Measurements from ENCODE around the gene LRMDA.

Gene LRMDA

DNA sequence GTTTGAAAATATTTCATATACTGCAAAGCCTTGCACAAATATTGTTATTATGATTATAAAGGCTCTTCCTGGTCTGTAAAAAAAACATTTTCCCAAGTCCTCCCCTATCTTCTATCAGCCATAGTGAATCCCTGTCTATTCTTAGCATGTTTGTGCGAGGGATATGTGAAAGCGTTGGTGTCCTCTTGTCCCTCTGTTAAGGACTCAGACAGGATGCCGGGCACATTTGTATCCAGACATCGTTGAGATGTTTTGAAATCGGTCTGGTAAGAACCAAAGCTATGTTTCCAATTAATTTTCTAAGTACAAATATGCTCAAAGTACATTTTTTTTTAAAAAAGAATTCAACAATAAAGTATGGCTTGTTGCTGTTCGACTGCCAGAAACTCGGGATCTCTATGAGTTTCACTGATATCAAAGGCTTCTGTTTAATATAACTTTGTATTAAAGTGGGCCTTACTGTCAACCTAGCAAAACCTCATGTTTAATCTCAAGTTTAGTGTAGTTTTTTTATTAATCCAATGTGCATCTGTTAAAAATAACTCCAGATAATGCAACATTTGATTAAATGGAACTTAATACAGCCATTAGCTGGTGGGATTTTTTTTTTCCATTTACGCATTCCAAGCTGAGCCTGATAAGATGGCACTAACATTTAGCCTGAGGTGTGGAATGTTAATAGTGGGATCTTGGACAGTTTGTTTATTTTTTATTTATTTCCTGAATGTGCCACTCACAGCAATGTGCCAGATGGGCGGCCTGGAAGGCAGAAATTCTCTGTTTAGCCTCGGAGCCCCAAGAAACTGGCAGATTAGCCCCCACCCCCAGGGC lies 754.3 kb downstream of the LRMDA start:
- no peak overlapping the region for H3K27ac ChIP-seq (ENCODE audit: low read depth, low read length)
- no peak overlapping the region for H3K9ac ChIP-seq (ENCODE audit: low read length)
- H3K9me2 ChIP-seq (replicated peaks; ENCODE audit: insufficient read depth, low read length), result no peaks in the 10 kb centered on the region
- H3K36me3 ChIP-seq (ENCODE audit: low read length), result no peaks in the 10 kb centered on the region
- no peaks in the 10 kb centered on the region for H3K79me2 ChIP-seq (ENCODE audit: insufficient read depth, low read length)
- H3K9me3 ChIP-seq (ENCODE audit: insufficient read depth, low read length), result no peaks in the 10 kb centered on the region
- no peak overlapping the region for H3K4me2 ChIP-seq (ENCODE audit: low read depth, low read length, poor library complexity, severe bottlenecking)
- no peak overlapping the region for H3K4me3 ChIP-seq (ENCODE audit: insufficient read depth, low read length, poor library complexity, severe bottlenecking)
- H4K20me1 ChIP-seq (ENCODE audit: low read depth, low read length), result no peaks in the 10 kb centered on the region
- no peaks in the 10 kb centered on the region for H3F3A ChIP-seq (ENCODE audit: insufficient read depth)
- no peak overlapping the region for H2AFZ ChIP-seq (ENCODE audit: low read depth, low read length, severe bottlenecking)
- TF ChIP-seq, protein P1, sequence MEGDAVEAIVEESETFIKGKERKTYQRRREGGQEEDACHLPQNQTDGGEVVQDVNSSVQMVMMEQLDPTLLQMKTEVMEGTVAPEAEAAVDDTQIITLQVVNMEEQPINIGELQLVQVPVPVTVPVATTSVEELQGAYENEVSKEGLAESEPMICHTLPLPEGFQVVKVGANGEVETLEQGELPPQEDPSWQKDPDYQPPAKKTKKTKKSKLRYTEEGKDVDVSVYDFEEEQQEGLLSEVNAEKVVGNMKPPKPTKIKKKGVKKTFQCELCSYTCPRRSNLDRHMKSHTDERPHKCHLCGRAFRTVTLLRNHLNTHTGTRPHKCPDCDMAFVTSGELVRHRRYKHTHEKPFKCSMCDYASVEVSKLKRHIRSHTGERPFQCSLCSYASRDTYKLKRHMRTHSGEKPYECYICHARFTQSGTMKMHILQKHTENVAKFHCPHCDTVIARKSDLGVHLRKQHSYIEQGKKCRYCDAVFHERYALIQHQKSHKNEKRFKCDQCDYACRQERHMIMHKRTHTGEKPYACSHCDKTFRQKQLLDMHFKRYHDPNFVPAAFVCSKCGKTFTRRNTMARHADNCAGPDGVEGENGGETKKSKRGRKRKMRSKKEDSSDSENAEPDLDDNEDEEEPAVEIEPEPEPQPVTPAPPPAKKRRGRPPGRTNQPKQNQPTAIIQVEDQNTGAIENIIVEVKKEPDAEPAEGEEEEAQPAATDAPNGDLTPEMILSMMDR (IDR thresholded peaks at IDR 0.05; ENCODE audit: insufficient read depth, low read length, poor library complexity, severe bottlenecking), result no peak
- no peak for TF ChIP-seq EZH2phosphoT487 (conservative IDR thresholded peaks at IDR 0.05; ENCODE audit: low read length)
- no peaks in the 10 kb centered on the region for H3K27me3 ChIP-seq (ENCODE audit: low read length)

GRCh38 chr10:76188216-76188615 lies 756.8 kb downstream of the LRMDA start:
- Histone ChIP-seq H3K4me2 (ENCODE audit: low read depth, low read length, poor library complexity, severe bottlenecking) (no peak overlapping the region), H3K27me3 (ENCODE audit: low read length) (no peaks in the 10 kb centered on the region), H2AFZ (ENCODE audit: low read depth, low read length, severe bottlenecking) (no peak overlapping the region), H3K27ac (ENCODE audit: low read depth, low read length) (no peak overlapping the region), H3K9me3 (ENCODE audit: insufficient read depth, low read length) (no peaks in the 10 kb centered on the region), H3K9ac (ENCODE audit: low read length) (no peak overlapping the region), H3K79me2 (ENCODE audit: insufficient read depth, low read length) (no peaks in the 10 kb centered on the region), H3K4me3 (ENCODE audit: insufficient read depth, low read length, poor library complexity, severe bottlenecking) (no peak overlapping the region), H3F3A (ENCODE audit: insufficient read depth) (no peaks in the 10 kb centered on the region), H4K20me1 (ENCODE audit: low read depth, low read length) (no peaks in the 10 kb centered on the region), H3K36me3 (ENCODE audit: low read length) (no peaks in the 10 kb centered on the region), H3K9me2 (replicated peaks; ENCODE audit: insufficient read depth, low read length) (no peaks in the 10 kb centered on the region)
- TF ChIP-seq, protein P1 (IDR thresholded peaks at IDR 0.05; ENCODE audit: insufficient read depth, low read length, poor library complexity, severe bottlenecking), result no peak
- no peak for TF ChIP-seq EZH2phosphoT487 (conservative IDR thresholded peaks at IDR 0.05; ENCODE audit: low read length)

GRCh38 chr10:76190634-76191270 lies 759.3 kb downstream of the LRMDA start:
- Histone ChIP-seq H3K27ac (ENCODE audit: low read depth, low read length) (no peak overlapping the region), H3K9ac (ENCODE audit: low read length) (no peak overlapping the region), H3K4me3 (ENCODE audit: insufficient read depth, low read length, poor library complexity, severe bottlenecking) (no peak overlapping the region), H3K27me3 (ENCODE audit: low read length) (no peaks in the 10 kb centered on the region), H3K9me2 (replicated peaks; ENCODE audit: insufficient read depth, low read length) (no peaks in the 10 kb centered on the region), H2AFZ (ENCODE audit: low read depth, low read length, severe bottlenecking) (no peak overlapping the region), H3F3A (ENCODE audit: insufficient read depth) (no peaks in the 10 kb centered on the region), H3K36me3 (ENCODE audit: low read length) (no peaks in the 10 kb centered on the region), H4K20me1 (ENCODE audit: low read depth, low read length) (no peaks in the 10 kb centered on the region), H3K4me2 (ENCODE audit: low read depth, low read length, poor library complexity, severe bottlenecking) (no peak overlapping the region), H3K9me3 (ENCODE audit: insufficient read depth, low read length) (no peaks in the 10 kb centered on the region), H3K79me2 (ENCODE audit: insufficient read depth, low read length) (no peaks in the 10 kb centered on the region)
- no peak for TF ChIP-seq EZH2phosphoT487 (conservative IDR thresholded peaks at IDR 0.05; ENCODE audit: low read length)
- TF ChIP-seq, protein P1 (IDR thresholded peaks at IDR 0.05; ENCODE audit: insufficient read depth, low read length, poor library complexity, severe bottlenecking), result no peak

All from SU-DHL-6 (cell line).